K562 (cell line): ENCODE measurements around the gene CSNK1G3. TPM values are rescaled to one million over a fixed set of nuclear protein-coding genes. Genes with fewer than 3 reads are reported as not detected.

Experiments used
- ATAC-seq: fragments of 200-7000 bp; cut with Tn5 transposase; 3 replicates; pipeline ENCODE4 v1.9.1; 2020; ENCODE audit warnings: moderate library complexity
- BruUV-seq: library from RNA; stranded (reverse); fragments of 400-500 nt; replicated peaks from 2 replicates; lab custom pipeline; 2021; lab: Mats Ljungman, UMichigan
- CTCF ChIA-PET: fragments of 300-600 bp; formaldehyde crosslinking; extraction: SDS; loops from one replicate; lab custom pipeline; 2021; ENCODE audit warnings: low intra/inter-chr PET ratio; lab: Yijun Ruan, JAX
- POLR2A ChIA-PET: fragments of 300-600, 350-650 bp; sonication (Branson Sonifier 250); formaldehyde crosslinking; extraction: SDS; loops from one replicate; lab custom pipeline; 2021; ENCODE audit warnings: antibody characterized with exemption, inconsistent platforms; lab: Yijun Ruan, JAX
- DNase-seq, 4 experiments: peaks; one replicate each; pipeline versions ENCODE4 v3.0.0 to v3.0.0-alpha.2; 2011 to 2018; ENCODE audit warnings: low spot score in 3 of 4, mixed read lengths in 3 of 4; ENCODE audit errors: extremely low read depth in 1 of 4
- FAIRE-seq: peaks from 2 replicates; lab custom pipeline; 2011; peaks lifted over from hg19 to GRCh38; lab: Jason Lieb, UNC
- H2AFZ ChIP-seq: 2 replicates; pipeline ENCODE4 v1.6.0; 2011; ENCODE audit warnings: low read depth, low read length, control low read depth, inconsistent platforms
- H3K27ac ChIP-seq: fragments of 200-600 bp; 3 replicates; pipeline ENCODE4 v1.8.0; 2011; ENCODE audit warnings: low read depth, mild to moderate bottlenecking, control low read depth, inconsistent platforms, low read length, moderate library complexity, mixed read lengths; ENCODE audit errors: extremely low read depth
- H3K27me3 ChIP-seq, 2 experiments: fragments of 300-600 bp in 1 of 2; 2 replicates in 1 of 2; 3 replicates in 1 of 2; pipeline versions ENCODE4 v1.6.0 to v1.8.0; 2011; ENCODE audit warnings: inconsistent platforms in 2 of 2, low read length in 2 of 2, mild to moderate bottlenecking in 1 of 2, mixed read lengths in 1 of 2, moderate library complexity in 1 of 2; ENCODE audit not compliant: control insufficient read depth in 2 of 2, insufficient read depth in 2 of 2
- H3K36me3 ChIP-seq: fragments of 300-600 bp; 3 replicates; pipeline ENCODE4 v1.8.0; 2011; ENCODE audit warnings: mild to moderate bottlenecking, low read length, inconsistent platforms; ENCODE audit not compliant: control insufficient read depth, insufficient read depth
- H3K4me1 ChIP-seq, 2 experiments: fragments of 200-600 bp in 1 of 2; replicated peaks in 1 of 2; 2 replicates in 1 of 2; 3 replicates in 1 of 2; pipeline versions ENCODE4 v1.5.1 to v1.8.0; 2011; ENCODE audit warnings: inconsistent platforms in 2 of 2, low read length in 2 of 2, mild to moderate bottlenecking in 1 of 2, mixed read lengths in 1 of 2, moderate library complexity in 1 of 2; ENCODE audit not compliant: control insufficient read depth in 2 of 2, insufficient read depth in 2 of 2
- H3K4me2 ChIP-seq: 2 replicates; pipeline ENCODE4 v1.6.1; 2011; ENCODE audit warnings: low read length, control low read depth, inconsistent platforms, mixed read lengths; ENCODE audit not compliant: insufficient read depth
- H3K4me3 ChIP-seq: fragments of 200-600 bp; sonication (generic), shearing (Covaris generic); 2 replicates; pipeline ENCODE4 v1.5.1; 2016; ENCODE audit warnings: control low read depth, inconsistent platforms
- H3K79me2 ChIP-seq: fragments of 200-600 bp; 3 replicates; pipeline ENCODE4 v1.8.0; 2011; ENCODE audit warnings: low read length, inconsistent platforms; ENCODE audit not compliant: control insufficient read depth, insufficient read depth
- H3K9ac ChIP-seq, 2 experiments: 2 replicates each; pipeline versions ENCODE4 v1.6.0 to v1.6.1; 2011; ENCODE audit warnings: low read depth in 2 of 2, low read length in 2 of 2, control low read depth in 1 of 2, inconsistent platforms in 1 of 2, mild to moderate bottlenecking in 1 of 2, mixed read lengths in 1 of 2; ENCODE audit not compliant: insufficient read depth in 1 of 2
- H3K9me1 ChIP-seq: one replicate; pipeline ENCODE4 v1.6.0; 2011; ENCODE audit warnings: inconsistent platforms, mild to moderate bottlenecking, low read length, moderate library complexity; ENCODE audit not compliant: control insufficient read depth, insufficient read depth
- H3K9me3 ChIP-seq: replicated peaks from 2 replicates; pipeline ENCODE4 v1.5.1; 2011; ENCODE audit warnings: low read depth, low read length, inconsistent platforms; ENCODE audit not compliant: control insufficient read depth, insufficient read depth
- H4K20me1 ChIP-seq: replicated peaks from 2 replicates; pipeline ENCODE4 v1.6.1; 2011; ENCODE audit warnings: low read length, inconsistent platforms, mixed read lengths; ENCODE audit not compliant: control insufficient read depth, insufficient read depth
- CHD1 ChIP-seq: fragments of 200-600 bp; sonication (generic); IDR thresholded peaks from one replicate; pipeline ENCODE4 v1.6.1; 2012; ENCODE audit warnings: mild to moderate bottlenecking, moderate library complexity, low read length, inconsistent platforms
- JUN ChIP-seq, 2 experiments: sonication (generic) in 1 of 2; formaldehyde crosslinking in 1 of 2; IDR thresholded peaks; 2 replicates each; pipeline versions ENCODE4 v1.6.1 to v1.8.0; 2012 to 2022; ENCODE audit warnings: borderline replicate concordance in 2 of 2, mild to moderate bottlenecking in 2 of 2, improper control_type of control experiment in 1 of 2, low read depth in 1 of 2, low read length in 1 of 2, missing genetic modification reagents in 1 of 2
- MECOM ChIP-seq: fragments of 250-450 bp; sonication (Bioruptor Pico); IDR thresholded peaks from 2 replicates; pipeline ENCODE4 v1.8.0; 2022; ENCODE audit warnings: inconsistent platforms
- MTA1 ChIP-seq: fragments of 450-650 bp; IDR thresholded peaks from 2 replicates; pipeline ENCODE4 v1.6.1; 2017; ENCODE audit warnings: borderline replicate concordance
- NFYB ChIP-seq: IDR thresholded peaks from 2 replicates; pipeline ENCODE4 v1.6.1; 2011; ENCODE audit warnings: mild to moderate bottlenecking, moderate library complexity; ENCODE audit not compliant: insufficient read length; ENCODE audit errors: extremely low read depth
- TBP ChIP-seq: optimal IDR thresholded peaks from 2 replicates; pipeline ENCODE3; 2011; ENCODE audit warnings: low read depth, low read length, improper control_type of control experiment
- ZNF121 ChIP-seq: sonication (generic); formaldehyde crosslinking; conservative IDR thresholded peaks from 2 replicates; pipeline ENCODE4 v1.8.0; 2022; ENCODE audit warnings: missing genetic modification reagents
- ZNF274 ChIP-seq: IDR thresholded peaks from 2 replicates; pipeline ENCODE4 v1.6.1; 2011; ENCODE audit warnings: low read depth, mild to moderate bottlenecking, low read length, moderate library complexity, borderline replicate concordance
- WGBS: fragments of 100-300 bp; shearing (Covaris generic); methylation state at CpG from one replicate; pipeline ENCODE4 v1.1.6; 2016; ENCODE audit warnings: low coverage, mixed read lengths; ENCODE audit not compliant: insufficient coverage; ENCODE audit errors: missing lambda C conversion rate; 5-methylcytosine and 5-hydroxymethylcytosine counted together
- in situ Hi-C: fragments of 300-500 bp; cut with MboI; formaldehyde crosslinking; loops from 4 replicates; pipeline ENCODE4 v1.15.0; 2018; ENCODE audit warnings: inconsistent platforms, mixed read lengths
- intact Hi-C: fragments of 100-400 bp; cut with micrococcal nuclease; formaldehyde crosslinking; loops from 2 replicates; pipeline ENCODE4 v1.14.2; 2022
- polyA plus RNA-seq, 8 experiments: library from polyadenylated mRNA; depleted of rRNA in 4 of 8; stranded (reverse) in 5 of 8; unstranded in 3 of 8; fragments of >200 nt; fragmentation: Nextera tagmentation in 2 of 8; fragmentation: Illumina TruSeq in 1 of 8; extraction: Ambion mirVana in 2 of 8; extraction: Trizol in 1 of 8; gene quantifications; 2 replicates each; pipeline versions ENCODE4 v1.2.1 to v1.2.3, GENCODE V29; 2011 to 2014; ENCODE audit warnings: inconsistent platforms in 1 of 8, missing spikeins in 1 of 8
- total RNA-seq, 7 experiments: library from RNA; depleted of rRNA in 6 of 7; stranded (reverse); fragments of >200 nt in 6 of 7; fragmentation: Illumina TruSeq in 2 of 7; extraction: Trizol in 2 of 7; gene quantifications; 2 replicates each; pipeline versions ENCODE4 v1.2.1 to v1.2.3, GENCODE V29; 2011 to 2021; ENCODE audit warnings: low replicate concordance in 1 of 7
- TF ChIP-seq, protein P1 (sequence below), 3 experiments: fragments of 200-800 bp in 1 of 3; fragments of 250-450 bp in 1 of 3; fragments of 450-650 bp in 1 of 3; sonication (Bioruptor Pico) in 1 of 3; sonication (Bioruptor generic) in 1 of 3; formaldehyde crosslinking in 1 of 3; IDR thresholded peaks; 2 replicates each; pipeline versions ENCODE4 v1.6.1 to v1.8.0; 2016 to 2022; ENCODE audit warnings: mild to moderate bottlenecking in 2 of 3, missing genetic modification characterization in 2 of 3, missing compliant biosample characterization in 1 of 3, moderate library complexity in 1 of 3
- TF ChIP-seq, protein P2 (sequence below): fragments of 250-450 bp; sonication (Bioruptor Pico); IDR thresholded peaks from 2 replicates; pipeline ENCODE4 v1.8.0; 2021; ENCODE audit warnings: borderline replicate concordance, mild to moderate bottlenecking, moderate library complexity; ENCODE audit not compliant: poor library complexity, severe bottlenecking
- TF ChIP-seq, protein P3 (sequence below), 2 experiments: fragments of 150-350 bp in 1 of 2; IDR thresholded peaks; 2 replicates each; pipeline ENCODE4 v1.6.1; 2012 to 2016; ENCODE audit warnings: low read depth in 2 of 2, low read length in 2 of 2, mild to moderate bottlenecking in 1 of 2, moderate library complexity in 1 of 2
- TF ChIP-seq, protein P4 (sequence below): fragments of 450-650 bp; IDR thresholded peaks from one replicate; pipeline ENCODE4 v1.6.1; 2018; ENCODE audit warnings: mild to moderate bottlenecking, moderate library complexity; ENCODE audit not compliant: partially characterized antibody

CSNK1G3 gene
- total and polyA plus RNA-seq, 9 of the 15 experiments (the other 6 are each of a cell fraction or from before 2014, with no cell fraction given) = 8.3 to 27.6 (median 16.5) TPM

DNA sequence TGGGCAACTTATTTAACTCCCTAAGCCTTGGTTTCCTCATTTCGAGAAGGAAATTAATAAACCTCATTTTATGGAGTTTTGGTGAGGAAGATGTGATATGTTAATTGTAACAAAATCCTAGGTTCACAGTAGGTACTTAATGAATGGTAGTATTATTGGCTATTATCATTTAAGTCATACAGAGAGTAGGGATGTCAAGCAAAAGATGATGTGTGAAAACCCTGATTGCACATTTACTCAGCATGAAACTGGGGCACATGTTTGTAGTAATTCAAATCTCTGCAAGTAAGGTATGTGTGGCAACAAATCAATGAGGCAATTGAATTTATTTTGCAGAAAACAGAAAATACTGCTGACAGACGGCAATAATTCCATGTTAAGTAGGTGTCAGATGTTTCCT is 127.3 kb downstream of the CSNK1G3 start:
- Histone ChIP-seq H4K20me1 (no peaks in the 10 kb centered on the region), H3K79me2 (no peaks in the 10 kb centered on the region), H3K9me3 (no peaks in the 10 kb centered on the region), H3K36me3 (no peaks in the 10 kb centered on the region), H3K4me2 (no peak overlapping the region), H3K4me1 (no peaks in the 10 kb centered on the region), H3K9me1 (no peaks in the 10 kb centered on the region), H2AFZ (no peak overlapping the region), H3K9ac (no peak overlapping the region), H3K27ac (no peak overlapping the region), H3K4me3 (no peak overlapping the region), H3K27me3 (peaks cover 0 to 11% of the 10 kb centered on the region in 2 experiments; a peak in 2 of 5 replicates)
- POLR2A ChIA-PET = no interaction called here
- WGBS = 0% methylated on average over 2 of the region's 2 CpGs
- DNase-seq (no peak), ATAC-seq (no peak), FAIRE-seq (no peak)
- CTCF ChIA-PET = no interaction called here
- in situ Hi-C loops (no loop called here), intact Hi-C loops (no loop called here)
- BruUV-seq = no TSS peak
- TF ChIP-seq TBP (no peak), NFYB (no peak), ZNF121 (no peak), ZNF274 (no peak), JUN (IDR thresholded peaks at IDR 0.05; ENCODE audit: borderline replicate concordance, low read depth, low read length) (no peak), JUN (CRISPR knock-in tag; IDR thresholded peaks at IDR 0.05; ENCODE audit: borderline replicate concordance) (no peak), MTA1 (no peak), MECOM (no peak), CHD1 (no peak)
- TF ChIP-seq, protein P1, sequence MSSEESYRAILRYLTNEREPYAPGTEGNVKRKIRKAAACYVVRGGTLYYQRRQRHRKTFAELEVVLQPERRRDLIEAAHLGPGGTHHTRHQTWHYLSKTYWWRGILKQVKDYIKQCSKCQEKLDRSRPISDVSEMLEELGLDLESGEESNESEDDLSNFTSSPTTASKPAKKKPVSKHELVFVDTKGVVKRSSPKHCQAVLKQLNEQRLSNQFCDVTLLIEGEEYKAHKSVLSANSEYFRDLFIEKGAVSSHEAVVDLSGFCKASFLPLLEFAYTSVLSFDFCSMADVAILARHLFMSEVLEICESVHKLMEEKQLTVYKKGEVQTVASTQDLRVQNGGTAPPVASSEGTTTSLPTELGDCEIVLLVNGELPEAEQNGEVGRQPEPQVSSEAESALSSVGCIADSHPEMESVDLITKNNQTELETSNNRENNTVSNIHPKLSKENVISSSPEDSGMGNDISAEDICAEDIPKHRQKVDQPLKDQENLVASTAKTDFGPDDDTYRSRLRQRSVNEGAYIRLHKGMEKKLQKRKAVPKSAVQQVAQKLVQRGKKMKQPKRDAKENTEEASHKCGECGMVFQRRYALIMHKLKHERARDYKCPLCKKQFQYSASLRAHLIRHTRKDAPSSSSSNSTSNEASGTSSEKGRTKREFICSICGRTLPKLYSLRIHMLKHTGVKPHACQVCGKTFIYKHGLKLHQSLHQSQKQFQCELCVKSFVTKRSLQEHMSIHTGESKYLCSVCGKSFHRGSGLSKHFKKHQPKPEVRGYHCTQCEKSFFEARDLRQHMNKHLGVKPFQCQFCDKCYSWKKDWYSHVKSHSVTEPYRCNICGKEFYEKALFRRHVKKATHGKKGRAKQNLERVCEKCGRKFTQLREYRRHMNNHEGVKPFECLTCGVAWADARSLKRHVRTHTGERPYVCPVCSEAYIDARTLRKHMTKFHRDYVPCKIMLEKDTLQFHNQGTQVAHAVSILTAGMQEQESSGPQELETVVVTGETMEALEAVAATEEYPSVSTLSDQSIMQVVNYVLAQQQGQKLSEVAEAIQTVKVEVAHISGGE (CRISPR knock-in tag; IDR thresholded peaks at IDR 0.05) = no peak
- TF ChIP-seq, protein P2, sequence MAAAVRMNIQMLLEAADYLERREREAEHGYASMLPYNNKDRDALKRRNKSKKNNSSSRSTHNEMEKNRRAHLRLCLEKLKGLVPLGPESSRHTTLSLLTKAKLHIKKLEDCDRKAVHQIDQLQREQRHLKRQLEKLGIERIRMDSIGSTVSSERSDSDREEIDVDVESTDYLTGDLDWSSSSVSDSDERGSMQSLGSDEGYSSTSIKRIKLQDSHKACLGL (CRISPR knock-in tag) = no peak
- TF ChIP-seq, protein P3, sequence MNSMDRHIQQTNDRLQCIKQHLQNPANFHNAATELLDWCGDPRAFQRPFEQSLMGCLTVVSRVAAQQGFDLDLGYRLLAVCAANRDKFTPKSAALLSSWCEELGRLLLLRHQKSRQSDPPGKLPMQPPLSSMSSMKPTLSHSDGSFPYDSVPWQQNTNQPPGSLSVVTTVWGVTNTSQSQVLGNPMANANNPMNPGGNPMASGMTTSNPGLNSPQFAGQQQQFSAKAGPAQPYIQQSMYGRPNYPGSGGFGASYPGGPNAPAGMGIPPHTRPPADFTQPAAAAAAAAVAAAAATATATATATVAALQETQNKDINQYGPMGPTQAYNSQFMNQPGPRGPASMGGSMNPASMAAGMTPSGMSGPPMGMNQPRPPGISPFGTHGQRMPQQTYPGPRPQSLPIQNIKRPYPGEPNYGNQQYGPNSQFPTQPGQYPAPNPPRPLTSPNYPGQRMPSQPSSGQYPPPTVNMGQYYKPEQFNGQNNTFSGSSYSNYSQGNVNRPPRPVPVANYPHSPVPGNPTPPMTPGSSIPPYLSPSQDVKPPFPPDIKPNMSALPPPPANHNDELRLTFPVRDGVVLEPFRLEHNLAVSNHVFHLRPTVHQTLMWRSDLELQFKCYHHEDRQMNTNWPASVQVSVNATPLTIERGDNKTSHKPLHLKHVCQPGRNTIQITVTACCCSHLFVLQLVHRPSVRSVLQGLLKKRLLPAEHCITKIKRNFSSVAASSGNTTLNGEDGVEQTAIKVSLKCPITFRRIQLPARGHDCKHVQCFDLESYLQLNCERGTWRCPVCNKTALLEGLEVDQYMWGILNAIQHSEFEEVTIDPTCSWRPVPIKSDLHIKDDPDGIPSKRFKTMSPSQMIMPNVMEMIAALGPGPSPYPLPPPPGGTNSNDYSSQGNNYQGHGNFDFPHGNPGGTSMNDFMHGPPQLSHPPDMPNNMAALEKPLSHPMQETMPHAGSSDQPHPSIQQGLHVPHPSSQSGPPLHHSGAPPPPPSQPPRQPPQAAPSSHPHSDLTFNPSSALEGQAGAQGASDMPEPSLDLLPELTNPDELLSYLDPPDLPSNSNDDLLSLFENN (IDR thresholded peaks at IDR 0.05; ENCODE audit: low read depth in 2 of 2, low read length in 2 of 2) = no peak
- TF ChIP-seq, protein P4, sequence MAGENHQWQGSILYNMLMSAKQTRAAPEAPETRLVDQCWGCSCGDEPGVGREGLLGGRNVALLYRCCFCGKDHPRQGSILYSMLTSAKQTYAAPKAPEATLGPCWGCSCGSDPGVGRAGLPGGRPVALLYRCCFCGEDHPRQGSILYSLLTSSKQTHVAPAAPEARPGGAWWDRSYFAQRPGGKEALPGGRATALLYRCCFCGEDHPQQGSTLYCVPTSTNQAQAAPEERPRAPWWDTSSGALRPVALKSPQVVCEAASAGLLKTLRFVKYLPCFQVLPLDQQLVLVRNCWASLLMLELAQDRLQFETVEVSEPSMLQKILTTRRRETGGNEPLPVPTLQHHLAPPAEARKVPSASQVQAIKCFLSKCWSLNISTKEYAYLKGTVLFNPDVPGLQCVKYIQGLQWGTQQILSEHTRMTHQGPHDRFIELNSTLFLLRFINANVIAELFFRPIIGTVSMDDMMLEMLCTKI = no peak
